B cell (primary cell): ENCODE results near the gene NPPA. TPM values are rescaled to one million over a fixed set of nuclear protein-coding genes. Genes with fewer than 3 reads are reported as not detected.
A peak's percentile ranks its signal among the peaks of the same experiment; 100 is the strongest.

Source experiments
- ATAC-seq: fragments of 200-7000 bp; cut with Tn5 transposase; one replicate; pipeline ENCODE4 v1.10.0; 2021; ENCODE audit warnings: low read depth, mild to moderate bottlenecking, moderate number of reproducible peaks, moderate library complexity
- CTCF ChIA-PET: fragments of 350-600 bp; sonication (Branson Sonifier 250); formaldehyde crosslinking; loops from one replicate; lab custom pipeline; 2021; ENCODE audit warnings: antibody characterized with exemption, inconsistent platforms; lab: Charles Lee
- POLR2A ChIA-PET: fragments of 350-600 bp; sonication (Branson Sonifier 250); formaldehyde crosslinking; loops from one replicate; lab custom pipeline; 2021; ENCODE audit warnings: antibody characterized with exemption; lab: Charles Lee
- DNase-seq: peaks from one replicate; pipeline ENCODE4 v3.0.0; 2013
- H2AFZ ChIP-seq: 2 replicates; pipeline ENCODE4 v1.6.1; 2012; ENCODE audit warnings: mild to moderate bottlenecking, low read depth, low read length; ENCODE audit not compliant: insufficient read depth, poor library complexity, severe bottlenecking
- H3K27ac ChIP-seq, 2 donors: 1 replicate in 1 of 2; 2 replicates in 1 of 2; pipeline ENCODE4 v1.5.1; 2012 to 2013; ENCODE audit warnings: low read length in 2 of 2, mild to moderate bottlenecking in 2 of 2, moderate library complexity in 1 of 2
- H3K27me3 ChIP-seq, 4 experiments: fragments of 200-600 bp in 1 of 4; sonication (generic) in 1 of 4; replicated peaks in 1 of 4; 1 replicate in 2 of 4; 2 replicates in 2 of 4; pipeline versions ENCODE4 v1.6.1 to v1.7.0; 2013 to 2016; ENCODE audit warnings: low read length in 3 of 4, mild to moderate bottlenecking in 2 of 4, mixed read lengths in 1 of 4, moderate library complexity in 1 of 4; ENCODE audit not compliant: insufficient read depth in 4 of 4, control insufficient read depth in 3 of 4; ENCODE audit errors: control extremely low read depth in 1 of 4
- H3K36me3 ChIP-seq, 2 experiments: replicated peaks in 1 of 2; 1 replicate in 1 of 2; 2 replicates in 1 of 2; pipeline versions ENCODE4 v1.6.1 to v1.7.1; 2013; ENCODE audit warnings: low read length in 1 of 2; ENCODE audit not compliant: insufficient read depth in 2 of 2, control insufficient read depth in 1 of 2; ENCODE audit errors: control extremely low read depth in 1 of 2, extremely low read depth in 1 of 2
- H3K4me1 ChIP-seq, 2 donors: fragments of 200-600 bp in 1 of 2; sonication (generic) in 1 of 2; 1 replicate in 1 of 2; 2 replicates in 1 of 2; pipeline versions ENCODE4 v1.5.1 to v1.6.1; 2013 to 2017; ENCODE audit warnings: low read length in 2 of 2; ENCODE audit not compliant: control insufficient read depth in 2 of 2, insufficient read depth in 2 of 2
- H3K4me2 ChIP-seq: replicated peaks from 2 replicates; pipeline ENCODE3; 2012; ENCODE audit warnings: mild to moderate bottlenecking, low read depth, low read length; ENCODE audit not compliant: poor library complexity, severe bottlenecking
- H3K4me3 ChIP-seq, 5 experiments: fragments of 200-600 bp in 1 of 5; sonication (generic) in 1 of 5; 1 replicate in 3 of 5; 2 replicates in 2 of 5; pipeline versions ENCODE4 v1.5.1 to v1.7.0; 2011 to 2016; ENCODE audit warnings: low read length in 4 of 5, mild to moderate bottlenecking in 4 of 5, low read depth in 2 of 5, control low read depth in 1 of 5, moderate library complexity in 1 of 5; ENCODE audit not compliant: insufficient read depth in 1 of 5; ENCODE audit errors: control extremely low read depth in 1 of 5, extremely low read depth in 1 of 5
- H3K79me2 ChIP-seq: fragments of 200-600 bp; sonication (generic); one replicate; pipeline ENCODE4 v1.6.0; 2016; ENCODE audit warnings: low read length; ENCODE audit not compliant: control insufficient read depth, insufficient read depth
- H3K9ac ChIP-seq: fragments of 200-600 bp; sonication (generic); 2 replicates; pipeline ENCODE4 v1.6.1; 2017; ENCODE audit warnings: mild to moderate bottlenecking, low read length, moderate library complexity
- H3K9me3 ChIP-seq, 3 donors: one replicate each; pipeline versions ENCODE4 v1.6.1 to v1.7.1; 2013; ENCODE audit warnings: low read length in 2 of 3; ENCODE audit not compliant: control insufficient read depth in 2 of 3, insufficient read depth in 1 of 3; ENCODE audit errors: control extremely low read depth in 1 of 3
- H4K20me1 ChIP-seq: 2 replicates; pipeline ENCODE4 v1.6.0; 2012; ENCODE audit warnings: mild to moderate bottlenecking, low read length; ENCODE audit not compliant: insufficient read depth, control insufficient read depth, poor library complexity, severe bottlenecking
- H3K27ac Mint-ChIP-seq: one replicate; pipeline ENCODE4 v1.8.0; 2021; ENCODE audit warnings: mixed read lengths
- H3K27me3 Mint-ChIP-seq: one replicate; pipeline ENCODE4 v1.8.0; 2021; ENCODE audit warnings: mixed read lengths
- H3K4me1 Mint-ChIP-seq: one replicate; pipeline ENCODE4 v1.8.0; 2021; ENCODE audit warnings: mixed read lengths
- H3K4me3 Mint-ChIP-seq: one replicate; pipeline ENCODE4 v1.8.0; 2021; ENCODE audit warnings: mixed read lengths
- H3K9me3 Mint-ChIP-seq: one replicate; pipeline ENCODE4 v1.8.0; 2022; ENCODE audit warnings: mixed read lengths; ENCODE audit not compliant: insufficient read depth
- EZH2 ChIP-seq: IDR thresholded peaks from 2 replicates; pipeline ENCODE4 v1.6.1; 2012; ENCODE audit warnings: borderline replicate concordance, low read depth, mild to moderate bottlenecking, moderate library complexity, low read length; ENCODE audit not compliant: insufficient read depth, poor library complexity, severe bottlenecking
- WGBS: methylation state at CpG from one replicate; pipeline ENCODE4 v1.1.5; 2013; ENCODE audit warnings: missing lambda C conversion rate; ENCODE audit not compliant: insufficient coverage; 5-methylcytosine and 5-hydroxymethylcytosine counted together
- intact Hi-C: fragments of 100-400 bp; cut with micrococcal nuclease; formaldehyde crosslinking; loops from one replicate; pipeline ENCODE4 v1.10.0; 2022
- polyA plus RNA-seq: library from polyadenylated mRNA; depleted of rRNA; stranded (reverse); fragments of >200 nt; gene quantifications from 2 replicates; pipeline ENCODE4 v1.2.3, GENCODE V29; 2012
- total RNA-seq, 2 donors: library from RNA; stranded (reverse); fragments of 120-200 nt in 1 of 2; gene quantifications; 1 replicate in 1 of 2; 2 replicates in 1 of 2; pipeline versions ENCODE4 v1.2.3 to v1.2.4, GENCODE V29; 2013 to 2022
- TF ChIP-seq, protein P1 (sequence below): fragments of 200-600 bp; IDR thresholded peaks from one replicate; pipeline ENCODE4 v1.8.0; 2022; ENCODE audit warnings: antibody characterized with exemption, mild to moderate bottlenecking

The NPPA gene
- total and polyA plus RNA-seq, 2 donors (not counting 1 experiment from before 2014, with no cell fraction given) = not detected

DNA sequence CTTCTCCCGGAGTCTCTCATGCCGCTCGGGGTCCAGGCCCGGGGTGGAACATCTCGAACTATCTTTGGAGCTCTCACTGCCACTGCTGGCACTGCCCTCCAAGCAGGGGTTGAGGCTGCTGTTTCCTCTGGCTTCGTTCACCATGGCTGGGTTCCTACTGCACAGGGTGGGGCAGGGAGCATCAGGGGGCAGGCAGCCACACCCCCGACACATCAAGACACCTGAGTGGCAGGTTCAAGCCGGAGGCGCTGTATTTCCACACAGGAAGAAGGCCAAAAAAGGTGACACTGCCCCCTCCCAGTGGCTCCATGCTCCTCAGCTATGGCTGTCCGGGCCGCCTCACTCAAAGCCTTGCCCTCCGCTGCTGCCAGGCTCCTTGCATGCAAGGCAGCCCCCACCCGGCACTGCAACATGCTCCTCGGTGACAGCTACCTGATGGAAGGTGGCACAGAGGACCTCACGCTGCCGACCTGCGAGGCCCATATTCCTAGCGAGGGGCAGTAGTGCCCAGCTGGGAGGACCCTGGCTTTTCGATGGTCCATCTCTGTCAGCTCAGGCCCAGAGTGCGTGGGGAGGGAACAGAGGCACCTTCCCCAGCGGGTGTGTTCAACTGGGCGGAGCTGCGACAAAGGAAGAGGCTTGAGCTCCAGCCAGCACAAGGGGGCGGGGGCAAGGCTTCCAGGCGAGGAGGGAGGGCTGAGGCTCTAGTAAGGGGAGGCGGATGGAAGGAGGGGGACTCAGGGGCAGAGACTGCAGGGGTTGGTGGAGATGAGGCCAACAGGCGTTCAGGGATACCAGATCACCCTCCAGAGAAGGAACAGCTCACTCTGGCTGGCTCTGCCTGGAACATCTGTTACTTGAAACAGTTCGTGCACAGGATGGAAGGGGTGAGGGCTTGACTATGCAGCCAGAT is 44.4 kb downstream of the NPPA start:
- Histone ChIP-seq H3K27ac (peak overlapping the region; percentile 79 to 99), H3K4me1 (peaks cover 49 to 58% of the 10 kb centered on the region in 2 donors), H4K20me1 (peaks cover 43% of the 10 kb centered on the region), H3K9ac (peak overlapping the region; percentile 70), H3K79me2 (peaks cover 80% of the 10 kb centered on the region), H3K36me3 (peaks cover 0 to 44% of the 10 kb centered on the region in 2 experiments), H3K4me2 (peak overlapping the region; percentile 87), H3K4me3 (peak overlapping the region; percentile 38 to 74 (median 64)), H3K27me3 (no peaks in the 10 kb centered on the region), H3K9me3 (no peaks in the 10 kb centered on the region), H2AFZ (peak overlapping the region; percentile 57)
- ATAC-seq (peak; percentile 32), DNase-seq (peak; percentile 81)
- ChIA-PET POLR2A (interaction anchor here (0.5 to 1.8 kb wide), 6 partner anchors 10 to 733 kb away, joined by 3 to 9 read pairs (median 4); no protein-coding TSS in a partner anchor), CTCF (interaction anchor here (0.9 to 3.6 kb wide), 8 partner anchors 12 to 765 kb away, joined by 3 to 26 read pairs (median 4); no protein-coding TSS in a partner anchor)
- intact Hi-C loops = loop anchor here (1.0 to 10.0 kb wide), 2 partner anchors 18 to 1328 kb away; partner anchors contain the start of genes DFFA and PEX14
- 9% methylated on average over 26 of the region's 28 CpGs for WGBS
- Mint-ChIP-seq H3K4me3 (peak overlapping the region; percentile 92), H3K27me3 (no peaks in the 10 kb centered on the region), H3K4me1 (peaks cover 59% of the 10 kb centered on the region), H3K9me3 (no peaks in the 10 kb centered on the region), H3K27ac (peak overlapping the region; percentile 91)
- no peak for TF ChIP-seq EZH2
- TF ChIP-seq, protein P1, sequence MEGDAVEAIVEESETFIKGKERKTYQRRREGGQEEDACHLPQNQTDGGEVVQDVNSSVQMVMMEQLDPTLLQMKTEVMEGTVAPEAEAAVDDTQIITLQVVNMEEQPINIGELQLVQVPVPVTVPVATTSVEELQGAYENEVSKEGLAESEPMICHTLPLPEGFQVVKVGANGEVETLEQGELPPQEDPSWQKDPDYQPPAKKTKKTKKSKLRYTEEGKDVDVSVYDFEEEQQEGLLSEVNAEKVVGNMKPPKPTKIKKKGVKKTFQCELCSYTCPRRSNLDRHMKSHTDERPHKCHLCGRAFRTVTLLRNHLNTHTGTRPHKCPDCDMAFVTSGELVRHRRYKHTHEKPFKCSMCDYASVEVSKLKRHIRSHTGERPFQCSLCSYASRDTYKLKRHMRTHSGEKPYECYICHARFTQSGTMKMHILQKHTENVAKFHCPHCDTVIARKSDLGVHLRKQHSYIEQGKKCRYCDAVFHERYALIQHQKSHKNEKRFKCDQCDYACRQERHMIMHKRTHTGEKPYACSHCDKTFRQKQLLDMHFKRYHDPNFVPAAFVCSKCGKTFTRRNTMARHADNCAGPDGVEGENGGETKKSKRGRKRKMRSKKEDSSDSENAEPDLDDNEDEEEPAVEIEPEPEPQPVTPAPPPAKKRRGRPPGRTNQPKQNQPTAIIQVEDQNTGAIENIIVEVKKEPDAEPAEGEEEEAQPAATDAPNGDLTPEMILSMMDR = no peak
